Measurements from ENCODE around the gene GAB1.

DNA sequence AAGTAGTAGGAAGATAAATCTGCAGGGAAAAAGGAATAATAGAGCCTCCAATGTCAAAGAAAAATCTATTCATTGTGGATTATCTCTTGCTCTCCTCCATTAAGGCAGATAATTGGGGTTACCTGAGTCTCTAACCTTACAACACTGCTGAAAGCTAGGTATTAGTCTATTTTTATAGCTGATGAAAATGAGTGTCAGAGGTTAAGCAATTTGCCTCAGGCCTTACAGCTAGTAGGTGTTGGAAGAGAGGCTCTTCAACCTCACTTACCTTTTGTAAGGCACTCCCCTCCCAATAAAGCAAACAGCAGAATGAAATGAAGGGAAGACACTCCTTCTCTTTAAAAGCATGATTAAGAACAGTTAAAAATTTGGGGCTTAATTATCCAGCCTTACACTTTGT is 45.4 kb upstream of the GAB1 start:
- TF ChIP-seq, protein P1, sequence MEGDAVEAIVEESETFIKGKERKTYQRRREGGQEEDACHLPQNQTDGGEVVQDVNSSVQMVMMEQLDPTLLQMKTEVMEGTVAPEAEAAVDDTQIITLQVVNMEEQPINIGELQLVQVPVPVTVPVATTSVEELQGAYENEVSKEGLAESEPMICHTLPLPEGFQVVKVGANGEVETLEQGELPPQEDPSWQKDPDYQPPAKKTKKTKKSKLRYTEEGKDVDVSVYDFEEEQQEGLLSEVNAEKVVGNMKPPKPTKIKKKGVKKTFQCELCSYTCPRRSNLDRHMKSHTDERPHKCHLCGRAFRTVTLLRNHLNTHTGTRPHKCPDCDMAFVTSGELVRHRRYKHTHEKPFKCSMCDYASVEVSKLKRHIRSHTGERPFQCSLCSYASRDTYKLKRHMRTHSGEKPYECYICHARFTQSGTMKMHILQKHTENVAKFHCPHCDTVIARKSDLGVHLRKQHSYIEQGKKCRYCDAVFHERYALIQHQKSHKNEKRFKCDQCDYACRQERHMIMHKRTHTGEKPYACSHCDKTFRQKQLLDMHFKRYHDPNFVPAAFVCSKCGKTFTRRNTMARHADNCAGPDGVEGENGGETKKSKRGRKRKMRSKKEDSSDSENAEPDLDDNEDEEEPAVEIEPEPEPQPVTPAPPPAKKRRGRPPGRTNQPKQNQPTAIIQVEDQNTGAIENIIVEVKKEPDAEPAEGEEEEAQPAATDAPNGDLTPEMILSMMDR (conservative IDR thresholded peaks at IDR 0.05), result no peak
- TF ChIP-seq EZH2 (IDR thresholded peaks at IDR 0.05; ENCODE audit: low read depth), result no peak

All from PC-9 (cell line).